Activated CD4-positive, alpha-beta T cell treated with anti-CD3 and anti-CD28 coated beads, Interleukin-2, amount 50 U/mL, for 48 hours (primary cell): ENCODE results near the gene TIAL1.
A peak's percentile ranks its signal among the peaks of the same experiment; 100 is the strongest.
"Not testable (repeated sequence)": the region's sequence is repeated elsewhere in the genome, so short reads cannot be mapped to it uniquely, and the experiment has no call there.

Experiments
- DNase-seq, 2 experiments: peaks; one replicate each; pipeline ENCODE4 v3.0.0-alpha.2; 2020

Gene TIAL1

DNA sequence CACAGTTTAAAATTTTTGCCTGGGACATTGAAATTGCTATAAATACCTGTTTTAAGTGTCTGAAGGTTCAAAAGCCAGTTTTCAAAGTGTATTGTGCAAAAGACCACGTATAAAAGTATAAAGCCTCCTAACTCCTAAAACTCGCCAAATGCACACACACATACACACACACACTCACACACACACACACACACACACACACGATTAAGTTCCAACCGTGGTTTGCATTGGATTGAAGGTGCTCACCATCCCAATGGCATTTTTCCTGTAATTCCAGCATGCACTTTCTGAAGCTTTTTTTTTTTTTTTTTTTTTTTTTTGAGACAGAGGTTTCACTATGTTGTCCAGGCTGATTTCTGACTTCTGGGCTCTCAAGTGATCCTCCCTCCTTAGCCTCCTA is 51.5 kb downstream of the TIAL1 start:
- no peak for DNase-seq

DNA sequence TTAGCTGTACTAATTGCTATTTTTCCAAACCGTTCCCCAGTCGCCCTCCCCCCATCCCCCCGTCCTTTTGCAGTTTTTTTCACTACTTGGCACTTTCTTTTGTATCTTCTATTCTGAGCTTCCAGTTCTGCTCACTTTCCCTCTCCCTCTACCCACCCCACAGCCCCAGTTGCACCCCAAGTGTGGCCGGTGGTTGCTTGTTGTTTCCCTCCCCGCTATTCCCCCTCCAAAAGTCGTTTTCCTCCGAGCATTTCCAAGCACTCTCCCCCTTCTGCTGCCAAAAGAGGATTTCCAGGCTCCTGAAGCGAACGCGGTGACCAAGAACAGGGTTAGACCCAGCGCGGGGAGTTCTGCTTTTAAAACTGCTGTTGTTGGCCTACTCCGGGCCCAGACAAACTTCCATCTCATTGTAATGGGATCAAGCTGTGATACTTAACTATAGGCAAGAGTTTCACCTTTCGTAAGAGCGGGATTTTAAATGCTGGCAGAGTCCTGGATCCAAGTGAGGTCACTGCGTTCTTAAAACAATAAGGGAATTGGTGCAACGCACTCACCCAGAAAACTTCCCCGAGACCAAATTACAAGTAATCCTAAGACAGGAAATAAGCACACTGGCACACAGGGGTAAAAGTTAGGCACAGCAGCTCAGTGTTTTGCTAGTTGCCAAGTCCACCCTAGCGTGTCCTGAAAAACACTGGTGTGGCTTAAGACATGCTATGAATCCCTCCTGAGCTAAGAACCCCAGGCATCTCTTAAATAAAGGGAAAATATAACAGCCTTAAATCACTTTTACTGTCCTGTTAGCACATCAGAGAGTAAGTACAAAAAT is 52.7 kb downstream of the TIAL1 start:
- no peak for DNase-seq

- peak; percentile 70 to 78 for DNase-seq
Measured at GRCh38 chr10:119542988-119543813, 53.6 kb downstream of the TIAL1 start.

- DNase-seq: peak; percentile 88 to 89
Measured at GRCh38 chr10:119542357-119542987, 54.3 kb downstream of the TIAL1 start, which contains the start of gene RGS10. Gene RGS10 (minus strand): TSS chr10:119542719. CDS start chr10:119542638, 81 bp downstream.

- peak; percentile 71 to 75 for DNase-seq
Measured at GRCh38 chr10:119541459-119542356, 55.1 kb downstream of the TIAL1 start.

DNA sequence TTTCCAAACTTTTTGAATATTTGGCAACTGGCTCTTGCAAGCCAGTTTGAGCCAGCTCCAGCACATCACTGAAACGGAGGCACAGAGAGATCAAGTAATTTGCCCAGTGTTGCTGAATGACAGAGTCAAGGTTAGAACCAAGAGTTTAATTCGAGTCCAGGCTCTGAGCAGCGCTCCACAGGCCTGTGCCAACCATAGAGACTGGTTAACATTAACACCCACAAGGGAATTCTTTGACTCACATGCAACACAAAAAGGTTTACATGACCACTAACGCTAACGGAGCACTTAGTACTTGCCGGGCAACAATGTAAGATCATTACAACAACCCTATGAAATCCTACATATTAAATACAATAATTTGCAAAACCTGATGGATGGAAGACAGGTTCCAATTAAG is 55.7 kb downstream of the TIAL1 start:
- peak; percentile 33 to 50 for DNase-seq

- no peak for DNase-seq
Measured at GRCh38 chr10:119540038-119540437, 56.7 kb downstream of the TIAL1 start.

DNA sequence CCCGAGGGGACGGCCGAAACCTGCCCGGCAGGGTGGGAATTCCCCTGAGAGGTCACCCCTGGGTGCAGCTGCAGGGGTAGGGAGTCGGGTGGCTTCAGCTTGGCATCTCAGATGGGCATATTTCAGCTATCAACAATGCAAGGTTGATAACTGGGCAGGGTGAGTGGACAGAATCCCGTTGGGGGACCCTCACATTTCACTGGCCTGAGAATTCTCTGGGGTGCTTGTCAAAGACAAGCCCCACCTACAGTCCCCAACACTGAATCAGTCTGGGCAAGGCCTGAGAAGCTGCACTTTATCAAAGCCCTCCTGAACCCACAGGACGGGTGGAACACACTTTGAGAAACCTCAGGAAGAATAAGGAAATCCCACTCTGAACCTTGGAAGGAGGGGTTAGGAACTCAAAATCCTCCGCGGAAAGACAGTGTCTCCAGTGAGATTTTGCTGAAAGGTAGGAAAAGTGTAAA is 57.4 kb downstream of the TIAL1 start:
- DNase-seq: peak; percentile 33 to 51

DNA sequence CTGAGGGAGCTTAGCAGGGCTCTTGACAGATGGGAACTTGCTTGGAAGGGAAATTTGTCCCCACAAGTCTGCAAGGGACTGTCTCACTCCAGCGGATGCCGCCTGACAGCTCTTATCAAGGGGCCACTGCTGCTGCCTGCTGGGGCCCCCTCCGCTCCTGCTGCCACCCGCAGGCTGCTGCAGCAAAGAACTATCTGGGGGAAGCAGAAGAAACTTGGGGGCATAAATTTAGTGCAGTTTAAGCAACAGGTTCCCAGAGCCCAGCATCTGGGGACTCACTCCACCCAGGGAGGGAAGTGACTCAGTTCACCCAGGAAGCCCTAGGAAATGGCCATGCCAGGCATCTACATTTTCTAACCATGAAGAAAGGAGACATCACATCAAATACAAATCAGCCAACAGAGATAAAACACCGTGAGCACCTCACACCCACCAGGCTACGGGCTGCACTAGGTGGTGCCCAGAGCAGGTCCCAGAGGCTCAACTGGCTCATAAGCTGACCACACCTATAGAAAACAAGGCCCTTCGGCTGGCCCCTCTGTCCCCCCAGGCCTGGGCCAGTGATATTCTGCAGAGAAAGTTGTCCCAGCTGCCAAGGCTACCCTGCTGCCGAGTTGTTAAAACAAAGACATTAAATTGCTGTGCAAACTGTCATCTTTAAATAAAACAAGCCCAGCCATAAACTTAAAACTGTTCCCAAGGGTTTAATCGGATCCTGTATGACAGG is 58.0 kb downstream of the TIAL1 start:
- peak; percentile 57 to 68 for DNase-seq

GRCh38 chr10:119537953-119538630 is 58.7 kb downstream of the TIAL1 start:
- no peak for DNase-seq

DNA sequence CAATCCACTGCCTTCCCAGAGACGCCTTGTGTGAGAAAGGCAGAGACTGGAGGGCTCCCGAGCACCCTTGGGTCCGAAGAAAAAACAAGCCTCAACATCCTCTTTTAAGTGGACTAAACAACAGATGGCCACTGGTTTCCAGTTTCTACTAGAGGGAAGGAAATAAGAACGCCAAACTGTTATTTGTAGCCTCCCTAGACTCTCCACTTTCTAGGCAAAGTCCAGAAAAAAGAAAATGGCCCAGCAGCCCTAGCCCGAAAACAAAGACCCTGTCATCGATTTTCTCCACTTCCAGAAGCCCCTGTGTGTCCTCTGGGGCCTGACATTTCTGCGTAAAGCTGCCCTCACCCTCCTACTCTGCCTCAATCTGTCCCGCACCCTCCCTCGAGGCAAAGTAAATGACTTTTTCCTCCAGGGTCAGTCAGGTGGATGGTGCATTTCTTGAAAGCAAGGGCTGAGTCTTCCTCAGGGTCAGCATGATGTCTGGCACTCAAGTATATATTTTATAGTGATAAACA is 60.2 kb downstream of the TIAL1 start:
- DNase-seq: no peak

GRCh38 chr10:119535837-119536507 is 60.8 kb downstream of the TIAL1 start:
- DNase-seq: no peak

GRCh38 chr10:119535305-119535704 is 61.5 kb downstream of the TIAL1 start:
- no peak for DNase-seq

DNA sequence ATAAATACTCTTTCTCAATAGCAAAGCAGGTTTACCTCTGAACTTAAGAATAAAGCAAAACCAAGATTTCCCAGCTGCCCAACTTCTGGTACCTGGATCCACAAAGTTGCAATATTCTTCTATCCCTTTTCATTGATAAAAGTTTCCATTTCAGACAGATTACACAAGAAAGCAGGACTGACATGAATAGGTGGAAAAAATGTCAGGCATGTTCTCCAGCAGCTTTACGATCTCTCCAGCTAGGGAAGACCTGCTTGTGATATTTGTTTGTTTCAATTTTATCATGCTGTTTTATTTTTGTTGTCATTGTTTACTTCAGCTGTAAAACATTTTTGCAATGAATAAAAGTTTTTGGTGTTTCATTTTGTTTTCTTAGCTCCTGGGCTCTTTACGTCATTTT is 63.3 kb downstream of the TIAL1 start:
- no peak for DNase-seq

DNA sequence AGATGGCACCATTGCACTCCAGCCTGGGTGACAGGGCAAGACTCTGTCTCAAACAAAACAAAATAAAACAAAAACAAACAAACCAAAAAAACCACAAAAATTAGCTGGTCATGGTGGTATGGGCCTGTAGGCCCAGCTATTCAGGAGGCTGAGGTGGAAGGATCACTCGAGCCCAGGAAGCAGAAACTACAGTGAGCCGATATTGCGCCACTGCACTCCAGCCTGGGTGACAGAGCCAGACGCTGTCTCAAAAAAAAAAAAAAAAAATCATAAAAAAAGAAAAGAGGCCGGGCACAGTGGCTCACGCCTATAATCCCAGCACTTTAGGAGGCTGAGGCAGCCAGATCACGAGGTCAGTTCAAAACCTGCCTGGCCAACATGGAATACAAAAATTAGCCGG is 64.0 kb downstream of the TIAL1 start:
- DNase-seq: not testable (repeated sequence)

DNA sequence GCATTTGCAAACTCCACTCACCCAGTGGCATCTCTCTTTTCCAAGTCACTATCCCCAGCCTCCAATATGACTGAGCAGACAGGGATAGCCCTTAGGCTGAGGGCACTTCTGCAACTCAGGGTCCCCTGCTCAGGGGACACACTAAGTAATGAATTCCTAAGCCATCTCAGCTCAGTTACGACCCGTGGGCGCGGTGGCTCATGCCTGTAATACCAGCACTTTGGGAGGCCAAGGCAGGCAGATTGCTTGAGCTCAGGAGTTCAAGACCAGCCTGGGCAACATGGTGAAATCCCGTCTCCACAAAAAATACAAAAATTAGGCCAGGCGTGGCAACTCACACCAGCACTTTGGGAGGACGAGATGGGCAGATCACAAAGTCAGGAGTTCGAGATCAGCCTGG is 64.5 kb downstream of the TIAL1 start:
- not testable (repeated sequence) for DNase-seq

- DNase-seq: no peak
Measured at GRCh38 chr10:119531067-119531466, 65.7 kb downstream of the TIAL1 start.

DNA sequence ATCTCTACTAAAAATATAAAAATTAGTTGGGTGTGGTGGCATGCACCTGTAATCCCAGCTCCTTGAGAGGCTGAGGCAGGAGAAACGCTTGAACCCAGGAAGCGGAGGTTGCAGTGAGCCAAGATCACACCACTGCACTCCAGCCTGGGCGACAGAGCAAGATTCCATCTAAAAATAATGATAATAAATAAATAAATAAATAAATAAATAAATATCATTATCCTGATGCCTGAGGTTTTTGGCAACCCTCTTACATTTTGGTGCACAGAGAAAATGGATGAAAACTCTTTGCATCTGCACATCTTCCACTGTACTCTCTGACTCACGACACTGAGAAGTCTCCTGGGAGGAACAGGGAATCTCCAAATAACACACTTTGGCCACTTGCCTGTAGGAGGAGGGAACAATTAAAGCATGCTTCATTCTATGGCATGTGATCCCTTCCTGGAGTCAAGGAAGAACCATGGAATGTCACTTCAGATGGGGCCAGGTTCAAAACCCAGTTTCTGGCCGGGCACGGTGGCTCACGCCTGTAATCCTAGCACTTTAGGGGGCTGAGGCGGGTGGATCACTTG is 68.0 kb downstream of the TIAL1 start:
- not testable (repeated sequence) for DNase-seq
